Stimulated activated CD8-positive, alpha-beta memory T cell treated with anti-CD3 and anti-CD28 coated beads, Interleukin-15, amount 100 ng/mL, for 24 hours (primary cell): Measurements from ENCODE around the gene KCTD15.

Source experiments
- DNase-seq: peaks from one replicate; pipeline ENCODE4 v3.0.0-alpha.2; 2020; ENCODE audit warnings: low read depth

The KCTD15 gene

GRCh38 chr19:33860312-33861090 is 63.8 kb downstream of the KCTD15 start:
- no peak for DNase-seq

- DNase-seq: no peak
These were observed 65.3 kb downstream of the KCTD15 start for GRCh38 chr19:33861950-33862349.

- DNase-seq: no peak
These were observed 66.3 kb downstream of the KCTD15 start for GRCh38 chr19:33862981-33863380.

GRCh38 chr19:33863436-33863835 is 66.8 kb downstream of the KCTD15 start:
- no peak for DNase-seq

- DNase-seq: no peak
These were observed 67.7 kb downstream of the KCTD15 start for GRCh38 chr19:33864311-33864850.

GRCh38 chr19:33865306-33865705 is 68.6 kb downstream of the KCTD15 start:
- no peak for DNase-seq
